Activated T-helper 9 cell treated with anti-CD3 and anti-CD28 coated beads, Interleukin-2, amount 50 U/mL, for 16 hours (primary cell): Measurements from ENCODE around the gene DGKQ.

Source experiments
- DNase-seq: peaks from one replicate; pipeline ENCODE4 v3.0.0-alpha.2; 2020; ENCODE audit warnings: low read depth

DGKQ gene

GRCh38 chr4:960636-961350 lies 12.6 kb downstream of the DGKQ start:
- no peak for DNase-seq

GRCh38 chr4:960140-960635 lies 13.2 kb downstream of the DGKQ start:
- DNase-seq: no peak

GRCh38 chr4:959338-960139 lies 13.8 kb downstream of the DGKQ start:
- no peak for DNase-seq

GRCh38 chr4:958696-959337 lies 14.6 kb downstream of the DGKQ start:
- DNase-seq: no peak

GRCh38 chr4:958314-958665 lies 15.1 kb downstream of the DGKQ start:
- DNase-seq: no peak

- no peak for DNase-seq
Measured at GRCh38 chr4:957581-958313, 15.6 kb downstream of the DGKQ start.

- DNase-seq: no peak
Measured at GRCh38 chr4:957231-957580, 16.2 kb downstream of the DGKQ start.

GRCh38 chr4:956531-957230 lies 16.7 kb downstream of the DGKQ start:
- no peak for DNase-seq

GRCh38 chr4:955931-956381 lies 17.4 kb downstream of the DGKQ start:
- DNase-seq: no peak

GRCh38 chr4:955161-955921 lies 18.0 kb downstream of the DGKQ start:
- no peak for DNase-seq

GRCh38 chr4:954211-955020 lies 19.0 kb downstream of the DGKQ start:
- DNase-seq: no peak

GRCh38 chr4:953574-953915 lies 19.8 kb downstream of the DGKQ start:
- no peak for DNase-seq

- DNase-seq: no peak
Measured at GRCh38 chr4:952881-953573, 20.3 kb downstream of the DGKQ start.

GRCh38 chr4:951594-952468 lies 21.5 kb downstream of the DGKQ start:
- no peak for DNase-seq

GRCh38 chr4:951186-951585 lies 22.2 kb downstream of the DGKQ start:
- no peak for DNase-seq

GRCh38 chr4:950136-951020 lies 23.0 kb downstream of the DGKQ start:
- DNase-seq: no peak

- DNase-seq: no peak
Measured at GRCh38 chr4:949656-950055, 23.7 kb downstream of the DGKQ start.

- DNase-seq: no peak
Measured at GRCh38 chr4:948936-949300, 24.5 kb downstream of the DGKQ start.
